ENCODE results near the gene UBTF. TPM values are rescaled to one million over a fixed set of nuclear protein-coding genes. Genes with fewer than 3 reads are reported as not detected.

The UBTF gene
- total and polyA plus RNA-seq, 4 donors = 31.9 to 75.5 (median 52.3) TPM

DNA sequence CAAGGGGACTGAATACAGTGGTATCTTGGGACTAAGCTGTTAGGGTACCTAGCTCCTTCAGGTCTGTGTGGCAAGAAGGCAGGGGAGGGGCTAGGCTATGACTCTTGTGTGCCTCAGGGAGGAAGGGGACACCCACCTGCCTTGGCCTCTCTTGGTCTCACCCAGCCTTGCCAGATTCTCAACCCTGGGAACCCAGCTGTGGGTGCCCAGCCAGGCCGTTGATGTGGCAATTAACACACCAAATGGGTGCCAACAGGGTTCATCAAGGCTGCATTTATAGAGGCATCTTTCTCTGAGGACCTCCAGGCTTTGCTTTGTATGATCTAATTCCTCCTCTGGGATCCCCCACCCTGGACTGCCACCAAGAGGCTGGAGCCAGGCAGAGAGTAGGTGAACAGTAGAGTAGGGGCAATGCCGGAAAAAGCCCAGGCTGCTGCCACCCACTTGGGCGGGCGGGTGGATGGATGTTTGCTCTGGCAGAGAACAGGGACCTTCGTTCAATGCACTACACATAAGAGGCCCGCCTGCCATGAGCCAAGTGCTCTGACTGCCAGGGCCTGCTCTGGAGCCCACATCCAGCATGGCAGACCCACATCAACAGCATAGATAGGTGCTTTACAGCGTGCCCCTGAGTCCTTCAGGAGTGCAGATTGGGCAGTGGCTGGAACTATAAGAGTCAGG, 52.2 kb downstream of the UBTF start:
- Histone ChIP-seq H3K4me3 (no peak overlapping the region), H3K27me3 (ENCODE audit: control insufficient read depth in 3 of 3, insufficient read depth in 3 of 3, low read length in 2 of 3) (peaks cover 0 to 5% (median 0%) of the 10 kb centered on the region in 3 donors), H3K9ac (ENCODE audit: insufficient read depth in 1 of 2, low read length in 2 of 2) (no peak overlapping the region), H3K27ac (ENCODE audit: low read depth in 1 of 2, low read length in 1 of 2) (no peak overlapping the region), H3K36me3 (ENCODE audit: control insufficient read depth in 4 of 4, insufficient read depth in 4 of 4, low read length in 4 of 4) (no peaks in the 10 kb centered on the region), H3K9me3 (ENCODE audit: control insufficient read depth in 4 of 4, insufficient read depth in 3 of 4, low read length in 3 of 4) (no peaks in the 10 kb centered on the region), H3K4me1 (ENCODE audit: control insufficient read depth in 5 of 5, insufficient read depth in 5 of 5, low read length in 5 of 5) (peaks cover 0 to 10% (median 4%) of the 10 kb centered on the region in 5 donors)
- no peak for ATAC-seq (ENCODE audit: insufficient read depth, low FRiP score)
- TF ChIP-seq, protein P1, sequence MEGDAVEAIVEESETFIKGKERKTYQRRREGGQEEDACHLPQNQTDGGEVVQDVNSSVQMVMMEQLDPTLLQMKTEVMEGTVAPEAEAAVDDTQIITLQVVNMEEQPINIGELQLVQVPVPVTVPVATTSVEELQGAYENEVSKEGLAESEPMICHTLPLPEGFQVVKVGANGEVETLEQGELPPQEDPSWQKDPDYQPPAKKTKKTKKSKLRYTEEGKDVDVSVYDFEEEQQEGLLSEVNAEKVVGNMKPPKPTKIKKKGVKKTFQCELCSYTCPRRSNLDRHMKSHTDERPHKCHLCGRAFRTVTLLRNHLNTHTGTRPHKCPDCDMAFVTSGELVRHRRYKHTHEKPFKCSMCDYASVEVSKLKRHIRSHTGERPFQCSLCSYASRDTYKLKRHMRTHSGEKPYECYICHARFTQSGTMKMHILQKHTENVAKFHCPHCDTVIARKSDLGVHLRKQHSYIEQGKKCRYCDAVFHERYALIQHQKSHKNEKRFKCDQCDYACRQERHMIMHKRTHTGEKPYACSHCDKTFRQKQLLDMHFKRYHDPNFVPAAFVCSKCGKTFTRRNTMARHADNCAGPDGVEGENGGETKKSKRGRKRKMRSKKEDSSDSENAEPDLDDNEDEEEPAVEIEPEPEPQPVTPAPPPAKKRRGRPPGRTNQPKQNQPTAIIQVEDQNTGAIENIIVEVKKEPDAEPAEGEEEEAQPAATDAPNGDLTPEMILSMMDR (IDR thresholded peaks at IDR 0.05; ENCODE audit: control extremely low read depth, extremely low read depth) = no peak
- DNase-seq = no peak
- WGBS, 2 donors = 71 to 92% methylated on average over 7 of the region's 7 CpGs

DNA sequence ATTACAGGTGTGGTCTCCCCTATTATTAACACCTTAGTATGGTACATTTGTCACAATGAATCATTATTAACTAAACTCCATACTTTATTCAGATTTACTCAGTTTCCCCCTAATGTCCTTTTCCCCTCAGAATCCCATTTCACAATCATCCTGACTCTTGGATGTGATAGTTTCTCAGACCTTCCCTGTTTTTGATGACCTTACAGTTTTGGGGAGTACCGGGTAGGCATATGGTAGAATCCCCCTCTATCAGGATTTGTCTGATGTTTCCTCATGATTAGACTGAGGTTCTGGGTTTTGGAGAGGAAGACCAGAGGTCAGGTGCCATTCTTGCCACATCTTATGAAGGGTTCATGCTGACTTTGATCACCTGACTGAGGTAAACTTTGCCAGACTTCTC, 55.0 kb downstream of the UBTF start:
- peaks cover 0 to 5% (median 0%) of the 10 kb centered on the region in 5 donors for H3K4me1 ChIP-seq (ENCODE audit: control insufficient read depth in 5 of 5, insufficient read depth in 5 of 5, low read length in 5 of 5)
- TF ChIP-seq, protein P1 (IDR thresholded peaks at IDR 0.05; ENCODE audit: control extremely low read depth, extremely low read depth) = no peak
- H3K9me3 ChIP-seq (ENCODE audit: control insufficient read depth in 4 of 4, insufficient read depth in 3 of 4, low read length in 3 of 4) = no peaks in the 10 kb centered on the region
- DNase-seq (no peak), ATAC-seq (ENCODE audit: insufficient read depth, low FRiP score) (no peak)
- H3K27me3 ChIP-seq (ENCODE audit: control insufficient read depth in 3 of 3, insufficient read depth in 3 of 3, low read length in 2 of 3) = no peaks in the 10 kb centered on the region
- peaks cover 0 to 3% (median 0%) of the 10 kb centered on the region in 4 donors for H3K36me3 ChIP-seq (ENCODE audit: control insufficient read depth in 4 of 4, insufficient read depth in 4 of 4, low read length in 4 of 4)
- H3K27ac ChIP-seq (ENCODE audit: low read depth in 1 of 2, low read length in 1 of 2) = no peak overlapping the region
- H3K4me3 ChIP-seq = no peak overlapping the region
- H3K9ac ChIP-seq (ENCODE audit: insufficient read depth in 1 of 2, low read length in 2 of 2) = no peak overlapping the region
- 84 to 86% methylated on average over 1 of the region's 1 CpG for WGBS, 2 donors

DNA sequence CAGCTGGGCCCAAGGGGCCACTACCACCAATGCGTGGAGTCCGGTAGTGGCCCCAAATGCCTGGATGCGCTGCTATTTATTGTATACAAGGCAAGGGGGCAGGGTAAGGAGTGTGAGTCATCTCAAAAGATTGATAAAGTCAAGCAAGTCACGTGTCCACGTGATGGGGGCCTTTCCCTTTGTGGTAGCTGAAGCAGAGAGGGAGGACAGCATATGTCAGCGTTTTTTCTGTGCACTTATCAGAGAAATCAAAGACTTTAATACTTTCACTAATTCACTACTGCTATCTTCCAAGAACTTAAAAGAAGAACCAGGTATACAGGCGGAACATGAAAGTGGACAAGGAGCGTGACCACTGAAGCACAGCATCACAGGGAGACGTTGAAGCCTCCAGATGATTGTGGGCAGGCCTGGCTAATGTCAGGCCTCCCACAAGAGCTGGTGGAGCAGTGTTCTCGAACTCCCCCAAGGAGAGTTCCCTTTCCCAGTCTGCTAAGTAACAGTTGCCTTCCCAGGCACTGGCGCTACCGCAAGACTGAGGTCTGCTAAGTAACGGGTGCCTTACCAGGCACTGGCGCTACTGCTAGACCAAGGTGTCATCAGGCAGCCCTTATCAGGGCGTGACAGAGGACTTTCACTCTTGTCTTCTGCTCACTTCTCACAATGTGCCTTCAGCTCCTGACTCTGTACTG, 59.8 kb downstream of the UBTF start:
- Histone ChIP-seq H3K9me3 (ENCODE audit: control insufficient read depth in 4 of 4, insufficient read depth in 3 of 4, low read length in 3 of 4) (no peaks in the 10 kb centered on the region), H3K36me3 (ENCODE audit: control insufficient read depth in 4 of 4, insufficient read depth in 4 of 4, low read length in 4 of 4) (peaks cover 0 to 3% (median 0%) of the 10 kb centered on the region in 4 donors), H3K27ac (ENCODE audit: low read depth in 1 of 2, low read length in 1 of 2) (no peak overlapping the region), H3K4me3 (no peak overlapping the region), H3K9ac (ENCODE audit: insufficient read depth in 1 of 2, low read length in 2 of 2) (no peak overlapping the region), H3K27me3 (ENCODE audit: control insufficient read depth in 3 of 3, insufficient read depth in 3 of 3, low read length in 2 of 3) (no peaks in the 10 kb centered on the region), H3K4me1 (ENCODE audit: control insufficient read depth in 5 of 5, insufficient read depth in 5 of 5, low read length in 5 of 5) (no peaks in the 10 kb centered on the region)
- TF ChIP-seq, protein P1 (IDR thresholded peaks at IDR 0.05; ENCODE audit: control extremely low read depth, extremely low read depth) = no peak
- ATAC-seq (ENCODE audit: insufficient read depth, low FRiP score) = no peak
- no peak for DNase-seq
- 91 to 95% methylated on average over 15 of the region's 15 CpGs for WGBS, 2 donors
